Endothelial cell of umbilical vein (primary cell): ENCODE data around the gene DNAJC6. TPM values are rescaled to one million over a fixed set of nuclear protein-coding genes. Genes with fewer than 3 reads are reported as not detected.

Experiments used
- BruUV-seq: library from RNA; stranded (reverse); fragments of 400-500 nt; replicated peaks from 2 replicates; lab custom pipeline; 2021; lab: Mats Ljungman, UMichigan
- CTCF ChIA-PET: fragments of 300-600, 350-600 bp; sonication (Branson Sonifier 250); formaldehyde crosslinking; loops from one replicate; lab custom pipeline; 2021; ENCODE audit warnings: antibody characterized with exemption, inconsistent platforms; lab: Charles Lee
- POLR2A ChIA-PET: fragments of 300-600, 350-600 bp; sonication (Branson Sonifier 250); formaldehyde crosslinking; loops from one replicate; lab custom pipeline; 2021; ENCODE audit warnings: antibody characterized with exemption, inconsistent platforms; lab: Charles Lee
- DNase-seq: peaks from one replicate; pipeline ENCODE4 v3.0.0-alpha.2; 2011; ENCODE audit warnings: low read depth, low spot score
- FAIRE-seq: peaks from 2 replicates; lab custom pipeline; 2011; peaks lifted over from hg19 to GRCh38; lab: Jason Lieb, UNC
- H2AFZ ChIP-seq: 2 replicates; pipeline ENCODE4 v1.6.0; 2012; ENCODE audit warnings: low read depth, low read length, control low read depth, inconsistent platforms
- H3K27ac ChIP-seq: 2 replicates; pipeline ENCODE4 v1.5.1; 2011; ENCODE audit warnings: low read depth, mild to moderate bottlenecking, control low read depth, low read length, moderate library complexity; ENCODE audit not compliant: insufficient read depth
- H3K27me3 ChIP-seq, 2 experiments: 2 replicates each; pipeline versions ENCODE4 v1.6.0 to v1.6.1; 2011; ENCODE audit warnings: low read length in 2 of 2, mixed read lengths in 1 of 2; ENCODE audit not compliant: control insufficient read depth in 2 of 2, insufficient read depth in 2 of 2
- H3K36me3 ChIP-seq, 2 experiments: 2 replicates in 1 of 2; 3 replicates in 1 of 2; pipeline ENCODE4 v1.5.1; 2011; ENCODE audit warnings: low read length in 2 of 2, mild to moderate bottlenecking in 1 of 2, moderate library complexity in 1 of 2; ENCODE audit not compliant: control insufficient read depth in 2 of 2, insufficient read depth in 2 of 2; ENCODE audit errors: extremely low read depth in 1 of 2
- H3K4me1 ChIP-seq: 3 replicates; pipeline ENCODE4 v1.5.1; 2011; ENCODE audit warnings: mild to moderate bottlenecking, low read length; ENCODE audit not compliant: control insufficient read depth, insufficient read depth; ENCODE audit errors: extremely low read depth
- H3K4me2 ChIP-seq: 2 replicates; pipeline ENCODE4 v1.6.1; 2011; ENCODE audit warnings: low read length, control low read depth, mixed read lengths; ENCODE audit not compliant: insufficient read depth
- H3K4me3 ChIP-seq, 3 experiments: fragments of 200-600 bp in 1 of 3; sonication (generic), shearing (Covaris generic) in 1 of 3; replicated peaks in 1 of 3; 2 replicates each; pipeline ENCODE4 v1.5.1; 2011 to 2016; ENCODE audit warnings: control low read depth in 3 of 3, low read length in 3 of 3, mild to moderate bottlenecking in 2 of 3, inconsistent platforms in 1 of 3, low read depth in 1 of 3, moderate library complexity in 1 of 3; ENCODE audit not compliant: insufficient read depth in 1 of 3
- H3K79me2 ChIP-seq: 2 replicates; pipeline ENCODE4 v1.6.0; 2012; ENCODE audit warnings: low read length, inconsistent platforms; ENCODE audit not compliant: control insufficient read depth, insufficient read depth
- H3K9ac ChIP-seq: replicated peaks from 2 replicates; pipeline ENCODE3; 2011; ENCODE audit warnings: low read length, control low read depth; ENCODE audit not compliant: insufficient read depth; ENCODE audit errors: extremely low read depth
- H3K9me1 ChIP-seq: replicated peaks from 3 replicates; pipeline ENCODE4 v1.6.0; 2011; ENCODE audit warnings: mild to moderate bottlenecking, low read length; ENCODE audit not compliant: control insufficient read depth, insufficient read depth; ENCODE audit errors: extremely low read depth
- H3K9me3 ChIP-seq: replicated peaks from 2 replicates; pipeline ENCODE4 v1.5.1; 2012; ENCODE audit warnings: low read length, inconsistent platforms; ENCODE audit not compliant: control insufficient read depth, insufficient read depth
- H4K20me1 ChIP-seq: replicated peaks from 2 replicates; pipeline ENCODE3; 2011; ENCODE audit warnings: mild to moderate bottlenecking, low read length; ENCODE audit not compliant: control insufficient read depth, insufficient read depth; ENCODE audit errors: extremely low read depth
- EZH2 ChIP-seq: IDR thresholded peaks from 2 replicates; pipeline ENCODE4 v1.6.1; 2012; ENCODE audit warnings: borderline replicate concordance, low read depth, mild to moderate bottlenecking, moderate library complexity, low read length, inconsistent platforms; ENCODE audit not compliant: severe bottlenecking
- FOS ChIP-seq: IDR thresholded peaks from 2 replicates; pipeline ENCODE4 v1.6.1; 2011; ENCODE audit warnings: mild to moderate bottlenecking, low read length, moderate library complexity, borderline replicate concordance; ENCODE audit not compliant: insufficient read depth
- GATA2 ChIP-seq: IDR thresholded peaks from 2 replicates; pipeline ENCODE4 v1.7.0; 2011; ENCODE audit warnings: low read depth, mild to moderate bottlenecking, moderate library complexity, mixed read lengths, low read length; ENCODE audit not compliant: insufficient read length, insufficient read depth
- JUN ChIP-seq: IDR thresholded peaks from 2 replicates; pipeline ENCODE4 v1.6.1; 2011; ENCODE audit warnings: borderline replicate concordance, low read depth; ENCODE audit not compliant: insufficient read length, insufficient read depth
- MYC ChIP-seq: IDR thresholded peaks from one replicate; pipeline ENCODE4 v1.6.1; 2011; ENCODE audit warnings: mild to moderate bottlenecking, low read depth, low read length
- POLR2A ChIP-seq: IDR thresholded peaks from 2 replicates; pipeline ENCODE4 v1.6.1; 2012; ENCODE audit warnings: low read depth, mild to moderate bottlenecking, control low read depth, low read length
- dilution Hi-C: fragments of 300-500 bp; cut with MboI; formaldehyde crosslinking; loops from one replicate; pipeline ENCODE4 v1.15.0; 2019; ENCODE audit warnings: low sequenced_read_pairs; ENCODE audit not compliant: extremely low pct_ligation_motif_present
- intact Hi-C: fragments of 100-400 bp; cut with micrococcal nuclease; formaldehyde crosslinking; loops from one replicate; pipeline ENCODE4 v1.10.0; 2022
- polyA plus RNA-seq, 4 experiments: library from polyadenylated mRNA; depleted of rRNA in 3 of 4; stranded (reverse) in 3 of 4; unstranded in 1 of 4; fragments of >200 nt; gene quantifications; 2 replicates each; pipeline versions ENCODE4 v1.2.1 to v1.2.3, GENCODE V29; 2011 to 2012; ENCODE audit warnings: missing spikeins in 1 of 4
- total RNA-seq: library from RNA; stranded (reverse); gene quantifications from 2 replicates; pipeline ENCODE4 v1.2.3, GENCODE V29; 2021
- TF ChIP-seq, protein P1 (sequence below): IDR thresholded peaks from 2 replicates; pipeline ENCODE4 v1.6.1; 2011; ENCODE audit not compliant: insufficient read depth, insufficient read length
- TF ChIP-seq, protein P2 (sequence below), 2 donors: IDR thresholded peaks; 1 replicate in 1 of 2; 2 replicates in 1 of 2; pipeline ENCODE4 v1.5.1; 2011; ENCODE audit warnings: low read length in 2 of 2, mild to moderate bottlenecking in 2 of 2, moderate library complexity in 2 of 2, control low read depth in 1 of 2, inconsistent platforms in 1 of 2, low read depth in 1 of 2; ENCODE audit not compliant: insufficient read depth in 1 of 2; ENCODE audit errors: extremely low read depth in 1 of 2

The DNAJC6 gene
- total and polyA plus RNA-seq, 2 donors (not counting 3 experiments of a cell fraction or from before 2014, with no cell fraction given), result 2.3 to 4.9 TPM

DNA sequence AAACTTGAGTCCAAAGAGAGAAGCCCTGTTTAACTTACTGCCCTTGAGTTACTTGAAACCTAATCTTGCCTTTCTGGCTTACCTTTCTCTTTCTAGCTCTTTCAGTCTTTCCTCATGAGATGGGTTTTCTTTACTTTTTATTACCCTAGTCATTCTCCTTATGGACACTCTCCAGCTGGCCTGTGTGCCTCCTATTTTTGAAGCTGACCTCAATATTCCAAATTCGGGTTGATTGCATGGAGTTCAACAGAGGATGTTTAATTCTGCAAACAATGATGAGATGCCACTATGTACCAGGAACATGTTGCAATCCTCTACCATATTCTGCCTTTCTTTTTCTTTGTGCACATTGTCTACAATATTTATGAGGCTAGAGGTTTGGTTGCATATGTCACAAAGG is 20.7 kb downstream of the DNAJC6 start:
- H2AFZ ChIP-seq, result no peak overlapping the region
- no peaks in the 10 kb centered on the region for H3K79me2 ChIP-seq
- no peak for FAIRE-seq
- no peaks in the 10 kb centered on the region for H3K36me3 ChIP-seq
- no peak for DNase-seq
- no peak overlapping the region for H3K4me3 ChIP-seq
- H3K27ac ChIP-seq, result no peak overlapping the region
- dilution Hi-C loops (no loop called here), intact Hi-C loops (no loop called here)
- TF ChIP-seq, protein P1, sequence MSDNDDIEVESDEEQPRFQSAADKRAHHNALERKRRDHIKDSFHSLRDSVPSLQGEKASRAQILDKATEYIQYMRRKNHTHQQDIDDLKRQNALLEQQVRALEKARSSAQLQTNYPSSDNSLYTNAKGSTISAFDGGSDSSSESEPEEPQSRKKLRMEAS, result no peak
- TF ChIP-seq JUN (no peak), POLR2A (no peak), FOS (no peak), GATA2 (no peak), EZH2 (no peak), MYC (no peak)
- TF ChIP-seq, protein P2, sequence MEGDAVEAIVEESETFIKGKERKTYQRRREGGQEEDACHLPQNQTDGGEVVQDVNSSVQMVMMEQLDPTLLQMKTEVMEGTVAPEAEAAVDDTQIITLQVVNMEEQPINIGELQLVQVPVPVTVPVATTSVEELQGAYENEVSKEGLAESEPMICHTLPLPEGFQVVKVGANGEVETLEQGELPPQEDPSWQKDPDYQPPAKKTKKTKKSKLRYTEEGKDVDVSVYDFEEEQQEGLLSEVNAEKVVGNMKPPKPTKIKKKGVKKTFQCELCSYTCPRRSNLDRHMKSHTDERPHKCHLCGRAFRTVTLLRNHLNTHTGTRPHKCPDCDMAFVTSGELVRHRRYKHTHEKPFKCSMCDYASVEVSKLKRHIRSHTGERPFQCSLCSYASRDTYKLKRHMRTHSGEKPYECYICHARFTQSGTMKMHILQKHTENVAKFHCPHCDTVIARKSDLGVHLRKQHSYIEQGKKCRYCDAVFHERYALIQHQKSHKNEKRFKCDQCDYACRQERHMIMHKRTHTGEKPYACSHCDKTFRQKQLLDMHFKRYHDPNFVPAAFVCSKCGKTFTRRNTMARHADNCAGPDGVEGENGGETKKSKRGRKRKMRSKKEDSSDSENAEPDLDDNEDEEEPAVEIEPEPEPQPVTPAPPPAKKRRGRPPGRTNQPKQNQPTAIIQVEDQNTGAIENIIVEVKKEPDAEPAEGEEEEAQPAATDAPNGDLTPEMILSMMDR (IDR thresholded peaks at IDR 0.05; ENCODE audit: extremely low read depth in 1 of 2, insufficient read depth in 1 of 2, low read depth in 1 of 2, low read length in 2 of 2), result no peak
- no peak overlapping the region for H3K9ac ChIP-seq
- no peaks in the 10 kb centered on the region for H3K4me1 ChIP-seq
- H3K27me3 ChIP-seq, result no peaks in the 10 kb centered on the region
- CTCF ChIA-PET, result interaction anchor here (1.2 kb wide), 1 partner anchor 17 kb away, joined by 3 read pairs; no protein-coding TSS in a partner anchor
- BruUV-seq, result no TSS peak
- H3K9me3 ChIP-seq, result no peaks in the 10 kb centered on the region
- no peaks in the 10 kb centered on the region for H4K20me1 ChIP-seq
- no peak overlapping the region for H3K4me2 ChIP-seq
- no peaks in the 10 kb centered on the region for H3K9me1 ChIP-seq
- POLR2A ChIA-PET, result no interaction called here
